Epithelial cell of esophagus (primary cell): ENCODE measurements around the gene PNMA1.

Experiments used
- DNase-seq: peaks from one replicate; pipeline ENCODE4 v3.0.0; 2010; ENCODE audit warnings: low read depth
- H3K4me3 ChIP-seq: 2 replicates; pipeline ENCODE4 v1.5.1; 2011; ENCODE audit warnings: mild to moderate bottlenecking, low read length, control low read depth
- TF ChIP-seq, protein P1 (sequence below): IDR thresholded peaks from 2 replicates; pipeline ENCODE4 v1.5.1; 2011; ENCODE audit warnings: low read depth, mild to moderate bottlenecking, low read length, control low read depth, inconsistent platforms; ENCODE audit not compliant: insufficient read depth; ENCODE audit errors: missing control alignments

Gene PNMA1

DNA sequence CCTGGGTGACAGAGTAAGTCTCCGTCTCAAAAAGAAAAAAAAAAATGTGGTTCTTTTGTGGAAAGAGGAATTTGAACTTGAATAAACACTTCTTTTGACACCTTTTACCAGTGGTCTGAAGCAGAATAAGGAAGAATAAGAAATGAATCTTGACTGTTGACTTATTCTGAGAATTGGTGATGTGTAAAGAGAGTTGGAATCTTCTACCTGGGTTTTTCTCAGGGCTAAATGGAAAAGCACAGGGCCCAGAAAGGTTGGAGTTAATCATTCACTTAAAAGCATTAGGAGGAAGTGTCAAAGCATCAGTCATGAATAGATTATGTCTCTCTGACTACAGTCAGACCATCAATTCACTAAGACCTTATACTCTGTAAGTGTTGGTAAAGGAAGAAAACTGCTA lies 13.9 kb downstream of the PNMA1 start:
- TF ChIP-seq, protein P1, sequence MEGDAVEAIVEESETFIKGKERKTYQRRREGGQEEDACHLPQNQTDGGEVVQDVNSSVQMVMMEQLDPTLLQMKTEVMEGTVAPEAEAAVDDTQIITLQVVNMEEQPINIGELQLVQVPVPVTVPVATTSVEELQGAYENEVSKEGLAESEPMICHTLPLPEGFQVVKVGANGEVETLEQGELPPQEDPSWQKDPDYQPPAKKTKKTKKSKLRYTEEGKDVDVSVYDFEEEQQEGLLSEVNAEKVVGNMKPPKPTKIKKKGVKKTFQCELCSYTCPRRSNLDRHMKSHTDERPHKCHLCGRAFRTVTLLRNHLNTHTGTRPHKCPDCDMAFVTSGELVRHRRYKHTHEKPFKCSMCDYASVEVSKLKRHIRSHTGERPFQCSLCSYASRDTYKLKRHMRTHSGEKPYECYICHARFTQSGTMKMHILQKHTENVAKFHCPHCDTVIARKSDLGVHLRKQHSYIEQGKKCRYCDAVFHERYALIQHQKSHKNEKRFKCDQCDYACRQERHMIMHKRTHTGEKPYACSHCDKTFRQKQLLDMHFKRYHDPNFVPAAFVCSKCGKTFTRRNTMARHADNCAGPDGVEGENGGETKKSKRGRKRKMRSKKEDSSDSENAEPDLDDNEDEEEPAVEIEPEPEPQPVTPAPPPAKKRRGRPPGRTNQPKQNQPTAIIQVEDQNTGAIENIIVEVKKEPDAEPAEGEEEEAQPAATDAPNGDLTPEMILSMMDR: no peak
- no peak overlapping the region for H3K4me3 ChIP-seq
- DNase-seq: no peak

DNA sequence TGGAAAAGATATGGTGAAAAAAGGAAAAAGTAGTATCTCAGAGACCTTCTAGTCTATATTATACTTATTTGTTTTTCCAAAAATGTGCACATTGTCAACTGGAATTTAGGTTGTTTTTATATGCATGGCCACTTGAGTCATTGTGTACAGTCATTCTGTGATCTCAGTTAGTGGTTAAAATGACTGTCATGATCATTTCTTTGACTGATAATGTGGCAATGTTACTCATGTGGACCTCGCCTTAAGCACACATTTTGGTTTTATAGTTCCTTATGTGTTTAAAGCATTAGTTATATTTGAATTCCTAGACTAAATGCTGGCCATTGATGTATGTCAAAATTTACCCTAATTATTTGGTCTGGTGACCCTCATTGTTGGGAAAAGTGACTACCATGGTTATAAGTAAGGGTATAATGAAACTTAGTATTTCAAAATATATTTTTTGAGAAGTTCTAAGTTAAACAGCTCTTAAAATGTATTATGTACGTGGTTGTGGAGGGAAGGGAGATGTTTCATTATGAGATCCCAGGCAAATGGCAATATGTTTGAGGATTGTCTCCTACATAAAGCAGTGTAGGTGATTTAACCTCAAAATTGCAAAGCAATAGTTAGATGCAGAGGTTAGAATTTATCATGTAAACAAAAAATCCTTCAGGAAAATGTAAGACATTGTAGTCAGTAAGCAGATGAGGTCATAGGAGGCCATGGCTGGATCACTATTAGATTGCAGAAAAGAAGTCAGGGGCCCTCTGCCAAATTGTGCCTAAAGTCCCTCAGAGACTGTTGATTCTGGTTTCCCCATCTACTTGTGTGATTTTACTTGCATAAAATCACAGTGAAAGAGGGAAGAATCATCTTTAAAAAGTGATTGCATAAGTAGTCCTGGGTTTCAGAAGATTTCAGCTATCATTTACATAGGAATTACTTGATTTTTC lies 17.5 kb downstream of the PNMA1 start:
- no peak overlapping the region for H3K4me3 ChIP-seq
- TF ChIP-seq, protein P1: no peak
- DNase-seq: peak; percentile 83

DNA sequence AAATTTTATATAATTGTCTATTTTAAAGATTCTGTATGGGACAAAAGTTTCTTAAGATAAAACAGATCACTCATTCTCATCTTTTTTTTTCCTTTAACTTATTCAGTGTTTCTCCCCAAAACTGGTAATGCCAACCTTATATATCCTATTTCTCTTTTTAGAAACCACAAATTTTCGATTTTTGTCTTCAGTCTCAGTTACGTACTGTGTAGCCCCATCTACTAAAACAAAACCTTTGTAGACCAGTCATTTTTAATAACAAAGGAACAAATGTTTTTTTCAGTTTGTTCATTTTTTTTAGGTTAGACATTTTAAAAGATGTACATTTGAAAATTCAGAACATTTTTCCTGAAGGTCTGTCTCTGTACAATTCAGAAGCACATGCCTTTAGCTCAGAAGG lies 18.2 kb downstream of the PNMA1 start:
- TF ChIP-seq, protein P1: no peak
- H3K4me3 ChIP-seq: no peak overlapping the region
- no peak for DNase-seq

DNA sequence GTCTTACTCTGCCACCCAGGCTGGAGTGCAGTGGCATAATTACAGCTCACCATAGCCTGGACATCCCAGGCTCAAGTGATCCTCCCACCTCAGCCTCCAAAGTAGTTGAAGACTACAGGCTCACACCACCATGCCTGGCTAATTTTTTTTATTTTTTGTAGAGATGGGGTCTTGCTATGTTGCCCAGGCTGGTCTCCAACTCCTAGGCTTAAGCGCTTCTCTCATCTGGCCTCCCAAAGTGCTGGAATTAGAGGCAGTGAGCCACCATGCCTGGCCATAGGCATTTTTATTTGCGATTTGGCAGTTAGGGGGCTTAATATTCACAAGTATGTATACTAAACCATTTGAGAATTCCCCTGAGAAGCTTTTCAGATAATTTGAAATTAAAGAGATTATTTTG lies 19.1 kb downstream of the PNMA1 start:
- TF ChIP-seq, protein P1: no peak
- no peak overlapping the region for H3K4me3 ChIP-seq
- no peak for DNase-seq

DNA sequence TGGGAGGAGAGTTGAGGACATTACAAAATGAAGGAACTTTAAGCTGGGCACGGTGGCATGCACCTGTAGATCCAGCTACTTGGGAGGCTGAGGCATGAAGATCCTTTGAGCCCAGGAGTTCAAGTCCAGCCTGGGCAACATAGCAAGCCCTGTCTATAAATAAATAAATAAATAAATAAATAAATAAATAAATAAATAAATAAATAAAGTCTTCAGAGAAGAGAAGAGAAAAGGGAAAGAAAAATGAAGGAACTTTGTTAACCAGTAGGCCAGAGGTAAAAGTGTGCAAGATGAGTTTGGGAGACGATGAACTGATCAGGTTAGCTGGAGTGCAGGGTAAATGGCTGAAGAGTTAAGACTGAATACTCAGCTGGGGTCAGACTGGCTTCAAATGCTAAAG lies 20.1 kb downstream of the PNMA1 start:
- DNase-seq: no peak
- TF ChIP-seq, protein P1: no peak
- no peak overlapping the region for H3K4me3 ChIP-seq

DNA sequence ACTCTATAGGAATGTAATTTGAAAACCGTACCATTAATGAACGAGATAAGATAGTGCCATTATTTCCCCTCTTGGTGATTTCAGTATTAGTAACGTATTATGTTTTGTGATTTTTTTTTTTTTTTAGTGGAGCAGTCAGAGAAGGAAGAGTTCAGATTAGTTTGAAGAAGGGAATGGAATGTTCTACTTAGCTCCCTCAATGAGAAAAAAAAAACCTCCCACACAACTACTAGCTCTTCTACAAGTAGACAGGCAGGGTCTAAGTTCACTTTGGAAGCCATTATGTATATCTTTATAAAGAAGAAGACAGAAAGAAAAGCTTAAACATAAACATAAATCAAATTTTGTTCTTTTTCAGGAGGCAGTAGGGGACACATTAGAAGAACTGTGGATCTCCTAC lies 27.3 kb downstream of the PNMA1 start:
- no peak overlapping the region for H3K4me3 ChIP-seq
- TF ChIP-seq, protein P1: no peak
- no peak for DNase-seq

DNA sequence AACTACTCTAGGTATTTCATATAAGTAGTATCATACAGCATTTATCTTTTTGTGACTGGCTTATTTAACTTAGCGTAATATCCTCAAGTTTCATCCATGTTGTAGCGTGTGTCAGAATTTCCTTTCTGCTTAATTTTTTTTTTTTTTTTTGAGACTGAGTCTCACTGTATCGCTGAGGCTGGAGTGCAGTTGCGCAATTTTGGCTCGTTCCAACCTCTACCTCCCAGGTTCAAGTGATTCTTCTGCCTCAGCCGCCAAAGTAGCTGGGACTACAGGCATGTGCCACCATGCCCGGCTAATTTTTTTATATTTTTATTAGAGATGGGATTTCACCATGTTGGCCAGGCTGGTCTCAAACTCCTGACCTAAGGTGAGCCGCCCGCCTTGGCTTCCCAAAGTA lies 28.9 kb downstream of the PNMA1 start:
- H3K4me3 ChIP-seq: no peak overlapping the region
- peak; percentile 49 for DNase-seq
- TF ChIP-seq, protein P1: no peak
